ENCODE data around the gene TM4SF4.

TM4SF4 gene

GRCh38 chr3:149515249-149515648 lies 40.8 kb downstream of the TM4SF4 start:
- DNase-seq: no peak

GRCh38 chr3:149516920-149517319 lies 42.4 kb downstream of the TM4SF4 start:
- DNase-seq: no peak

GRCh38 chr3:149519912-149520311 lies 45.4 kb downstream of the TM4SF4 start:
- no peak for DNase-seq

- no peak for DNase-seq
Measured at GRCh38 chr3:149523512-149524299, 49.2 kb downstream of the TM4SF4 start.

- no peak for DNase-seq
Measured at GRCh38 chr3:149527531-149528339, 53.2 kb downstream of the TM4SF4 start.

GRCh38 chr3:149528340-149528650 lies 53.8 kb downstream of the TM4SF4 start:
- no peak for DNase-seq

GRCh38 chr3:149529099-149529498 lies 54.6 kb downstream of the TM4SF4 start:
- DNase-seq: no peak

GRCh38 chr3:149532489-149533180 lies 58.1 kb downstream of the TM4SF4 start:
- no peak for DNase-seq

GRCh38 chr3:149534082-149534481 lies 59.6 kb downstream of the TM4SF4 start:
- DNase-seq: no peak

- no peak for DNase-seq
Measured at GRCh38 chr3:149534671-149535332, 60.3 kb downstream of the TM4SF4 start.

GRCh38 chr3:149535333-149535685 lies 60.8 kb downstream of the TM4SF4 start:
- DNase-seq: no peak

GRCh38 chr3:149536429-149536828 lies 61.9 kb downstream of the TM4SF4 start:
- no peak for DNase-seq

- no peak for DNase-seq
Measured at GRCh38 chr3:149538371-149538770, 63.9 kb downstream of the TM4SF4 start.

- DNase-seq: no peak
Measured at GRCh38 chr3:149541091-149541491, 66.6 kb downstream of the TM4SF4 start.

- DNase-seq: no peak
Measured at GRCh38 chr3:149542375-149543312, 68.1 kb downstream of the TM4SF4 start.

- no peak for DNase-seq
Measured at GRCh38 chr3:149545049-149545448, 70.6 kb downstream of the TM4SF4 start.

GRCh38 chr3:149547413-149547812 lies 72.9 kb downstream of the TM4SF4 start:
- DNase-seq: no peak

GRCh38 chr3:149547954-149548668 lies 73.6 kb downstream of the TM4SF4 start:
- DNase-seq: no peak

GRCh38 chr3:149548669-149549065 lies 74.2 kb downstream of the TM4SF4 start:
- DNase-seq: no peak

- DNase-seq: no peak
Measured at GRCh38 chr3:149551500-149551899, 77.0 kb downstream of the TM4SF4 start.

- no peak for DNase-seq
Measured at GRCh38 chr3:149552700-149553099, 78.2 kb downstream of the TM4SF4 start.
